GM12878 (cell line): ENCODE data around the gene NEUROG2. TPM values are rescaled to one million over a fixed set of nuclear protein-coding genes. Genes with fewer than 3 reads are reported as not detected.

Source experiments
- ATAC-seq: fragments of 200-7000 bp; cut with Tn5 transposase; 3 replicates; pipeline ENCODE4 v1.9.1; 2020; ENCODE audit warnings: mild to moderate bottlenecking, moderate library complexity
- BruUV-seq: library from RNA; stranded (reverse); fragments of 400-500 nt; replicated peaks from 2 replicates; lab custom pipeline; 2021; lab: Mats Ljungman, UMichigan
- CTCF ChIA-PET: fragments of 300-600 bp; sonication (Branson Sonifier 250); formaldehyde crosslinking; extraction: SDS; loops from one replicate; lab custom pipeline; 2021; ENCODE audit warnings: inconsistent platforms; lab: Yijun Ruan, JAX
- POLR2A ChIA-PET: fragments of 350-600 bp; formaldehyde crosslinking; extraction: SDS; loops from one replicate; lab custom pipeline; 2021; ENCODE audit warnings: inconsistent platforms; lab: Charles Lee
- RAD21 ChIA-PET: fragments of 300-600 bp; sonication (Branson Sonifier 250); formaldehyde crosslinking; loops from one replicate; lab custom pipeline; 2023; ENCODE audit warnings: antibody characterized with exemption; ENCODE audit not compliant: unreplicated experiment; lab: Charles Lee
- SMC1A ChIA-PET: fragments of 300-600 bp; sonication (Branson Sonifier 250); formaldehyde crosslinking; loops from one replicate; lab custom pipeline; 2023; ENCODE audit not compliant: unreplicated experiment, uncharacterized antibody; lab: Charles Lee
- DNase-seq: peaks from one replicate; pipeline ENCODE4 v3.0.0-alpha.2; 2011; ENCODE audit warnings: low read depth, low spot score
- FAIRE-seq: peaks from 3 replicates; lab custom pipeline; 2011; peaks lifted over from hg19 to GRCh38; lab: Jason Lieb, UNC
- H2AFZ ChIP-seq: 2 replicates; pipeline ENCODE4 v1.6.0; 2011; ENCODE audit warnings: low read depth, low read length, control low read depth; ENCODE audit not compliant: control insufficient read depth
- H3K27ac ChIP-seq: 2 replicates; pipeline ENCODE4 v1.5.1; 2011; ENCODE audit warnings: control low read depth; ENCODE audit not compliant: control insufficient read depth, insufficient read depth
- H3K27me3 ChIP-seq, 2 experiments: replicated peaks in 1 of 2; 2 replicates each; pipeline versions ENCODE4 v1.6.0 to v1.6.1; 2011; ENCODE audit warnings: low read length in 1 of 2; ENCODE audit not compliant: control insufficient read depth in 2 of 2, insufficient read depth in 2 of 2
- H3K36me3 ChIP-seq, 2 experiments: 2 replicates each; pipeline ENCODE4 v1.5.1; 2011; ENCODE audit warnings: low read length in 1 of 2; ENCODE audit not compliant: control insufficient read depth in 2 of 2, insufficient read depth in 2 of 2
- H3K4me1 ChIP-seq: 2 replicates; pipeline ENCODE4 v1.6.1; 2011; ENCODE audit warnings: mild to moderate bottlenecking, low read length, moderate library complexity, mixed read lengths; ENCODE audit not compliant: control insufficient read depth, insufficient read depth
- H3K4me2 ChIP-seq: 2 replicates; pipeline ENCODE4 v1.6.0; 2011; ENCODE audit warnings: control low read depth; ENCODE audit not compliant: control insufficient read depth, insufficient read depth
- H3K4me3 ChIP-seq: fragments of 200-600 bp; sonication (generic); 2 replicates; pipeline ENCODE4 v1.5.1; 2016
- H3K79me2 ChIP-seq: 2 replicates; pipeline ENCODE4 v1.6.0; 2011; ENCODE audit warnings: low read length; ENCODE audit not compliant: control insufficient read depth, insufficient read depth
- H3K9ac ChIP-seq: 2 replicates; pipeline ENCODE4 v1.8.0; 2011; ENCODE audit warnings: low read length, control low read depth, mixed read lengths; ENCODE audit not compliant: control insufficient read depth, insufficient read depth
- H3K9me3 ChIP-seq: replicated peaks from 3 replicates; pipeline ENCODE4 v1.5.1; 2011; ENCODE audit warnings: mild to moderate bottlenecking, low read length; ENCODE audit not compliant: control insufficient read depth, insufficient read depth
- H4K20me1 ChIP-seq: 2 replicates; pipeline ENCODE4 v1.6.0; 2011; ENCODE audit not compliant: control insufficient read depth, insufficient read depth
- BHLHE40 ChIP-seq, 2 experiments: fragments of 450-650 bp in 1 of 2; IDR thresholded peaks; 2 replicates each; pipeline ENCODE4 v1.6.1; 2011 to 2017; ENCODE audit warnings: low read depth in 2 of 2, borderline replicate concordance in 1 of 2, improper control_type of control experiment in 1 of 2, low read length in 1 of 2, mild to moderate bottlenecking in 1 of 2
- BRCA1 ChIP-seq: IDR thresholded peaks from 2 replicates; pipeline ENCODE4 v1.6.1; 2011; ENCODE audit warnings: low read depth, low read length, improper control_type of control experiment
- CBX3 ChIP-seq: fragments of 200-600 bp; sonication (generic); IDR thresholded peaks from 2 replicates; pipeline ENCODE4 v1.6.1; 2016; ENCODE audit warnings: low read depth, borderline replicate concordance
- E4F1 ChIP-seq: fragments of 450-650 bp; IDR thresholded peaks from 2 replicates; pipeline ENCODE4 v1.6.1; 2018; ENCODE audit warnings: borderline replicate concordance, mild to moderate bottlenecking; ENCODE audit not compliant: partially characterized antibody
- ESRRA ChIP-seq: IDR thresholded peaks from 2 replicates; pipeline ENCODE4 v1.6.1; 2012; ENCODE audit warnings: mild to moderate bottlenecking, low read length, improper control_type of control experiment
- FOXM1 ChIP-seq: IDR thresholded peaks from 2 replicates; pipeline ENCODE4 v1.6.1; 2012; ENCODE audit warnings: low read depth, mild to moderate bottlenecking, inconsistent platforms, low read length, moderate library complexity
- HDAC2 ChIP-seq: fragments of 200-600 bp; sonication (generic); IDR thresholded peaks from 2 replicates; pipeline ENCODE4 v1.6.1; 2017
- HDGF ChIP-seq: fragments of 450-650 bp; IDR thresholded peaks from 2 replicates; pipeline ENCODE4 v1.6.1; 2016; ENCODE audit warnings: antibody characterized with exemption
- KDM1A ChIP-seq: fragments of 200-600 bp; sonication (generic); IDR thresholded peaks from 2 replicates; pipeline ENCODE4 v1.6.1; 2016; ENCODE audit warnings: borderline replicate concordance
- POU2F2 ChIP-seq: IDR thresholded peaks from 3 replicates; pipeline ENCODE4 v1.6.1; 2011; ENCODE audit warnings: low read depth, mild to moderate bottlenecking, low read length, borderline replicate concordance
- RUNX3 ChIP-seq: IDR thresholded peaks from 2 replicates; pipeline ENCODE4 v1.6.1; 2012; ENCODE audit warnings: low read length, inconsistent platforms
- SIN3A ChIP-seq: IDR thresholded peaks from 2 replicates; pipeline ENCODE4 v1.6.1; 2012; ENCODE audit warnings: low read depth, low read length, improper control_type of control experiment
- SMAD1 ChIP-seq: fragments of 450-650 bp; IDR thresholded peaks from 2 replicates; pipeline ENCODE4 v1.6.1; 2018; ENCODE audit warnings: mild to moderate bottlenecking, low read depth; ENCODE audit not compliant: partially characterized antibody
- TBL1XR1 ChIP-seq: IDR thresholded peaks from 2 replicates; pipeline ENCODE4 v1.6.1; 2012; ENCODE audit warnings: low read depth, low read length, improper control_type of control experiment
- WGBS: methylation state at CpG from one replicate; pipeline ENCODE4 v1.1.6; 2016; ENCODE audit warnings: low lambda C conversion rate; ENCODE audit not compliant: insufficient replicate concordance, insufficient coverage; ENCODE audit errors: missing lambda C conversion rate; 5-methylcytosine and 5-hydroxymethylcytosine counted together
- in situ Hi-C: fragments of 300-500 bp; cut with MboI; formaldehyde crosslinking; loops from 9 replicates; pipeline ENCODE4 v1.14.3; 2018; ENCODE audit warnings: mixed read lengths
- intact Hi-C: fragments of 100-400 bp; cut with micrococcal nuclease; formaldehyde crosslinking; loops from one replicate; pipeline ENCODE4 v1.14.2; 2022; ENCODE audit not compliant: unreplicated experiment
- polyA plus RNA-seq, 11 experiments: library from polyadenylated mRNA; depleted of rRNA in 4 of 11; unstranded in 6 of 11; stranded (reverse) in 5 of 11; fragments of >200 nt; fragmentation: Nextera tagmentation in 4 of 11; fragmentation: Illumina TruSeq in 1 of 11; extraction: Ambion mirVana in 4 of 11; extraction: Trizol in 1 of 11; gene quantifications; 1 replicate in 1 of 11; 2 replicates in 10 of 11; pipeline versions ENCODE4 v1.2.1 to v1.2.3, GENCODE V29; 2011 to 2016; ENCODE audit warnings: inconsistent platforms in 2 of 11, missing spikeins in 2 of 11, low read depth in 1 of 11
- total RNA-seq, 4 experiments: library from RNA; depleted of rRNA in 3 of 4; stranded (reverse); fragments of >200 nt in 3 of 4; fragmentation: Illumina TruSeq in 1 of 4; extraction: Trizol in 1 of 4; gene quantifications; 2 replicates each; pipeline versions ENCODE4 v1.2.1 to v1.2.3, GENCODE V29; 2013 to 2021

NEUROG2 gene
- total and polyA plus RNA-seq, 10 of the 15 experiments (the other 5 are each of a cell fraction or from before 2014, with no cell fraction given): 0.53 to 3.3 (median 1.1) TPM

GRCh38 chr4:112545346-112545745 is 29.4 kb upstream of the NEUROG2 start (continued):
- TF ChIP-seq E4F1 (no peak), HDGF (no peak), RUNX3 (no peak)

GRCh38 chr4:112540695-112541094 is 24.7 kb upstream of the NEUROG2 start:
- POLR2A ChIA-PET: no interaction called here
- SMC1A ChIA-PET: interaction anchor here (0.6 to 1.2 kb wide), 2 partner anchors 10 to 261 kb away, joined by 4 read pairs; no protein-coding TSS in a partner anchor
- BruUV-seq: no TSS peak
- H3K4me3 ChIP-seq: no peak overlapping the region
- ATAC-seq: no peak
- no peak overlapping the region for H2AFZ ChIP-seq
- no peak overlapping the region for H3K9ac ChIP-seq
- no peaks in the 10 kb centered on the region for H3K4me1 ChIP-seq
- H3K27ac ChIP-seq: no peak overlapping the region
- H3K27me3 ChIP-seq: no peaks in the 10 kb centered on the region
- CTCF ChIA-PET: interaction anchor here (0.8 kb wide), 1 partner anchor 17 kb away, joined by 4 read pairs; no protein-coding TSS in a partner anchor
- no peaks in the 10 kb centered on the region for H3K79me2 ChIP-seq
- FAIRE-seq: no peak
- RAD21 ChIA-PET: no interaction called here
- intact Hi-C loops (no loop called here), in situ Hi-C loops (no loop called here)
- no peak overlapping the region for H3K4me2 ChIP-seq
- H3K36me3 ChIP-seq: no peaks in the 10 kb centered on the region
- TF ChIP-seq POU2F2: no peak
- TF ChIP-seq E4F1: no peak
- TF ChIP-seq HDAC2: no peak
- no peak for TF ChIP-seq SIN3A
- no peak for TF ChIP-seq SMAD1
- no peak for TF ChIP-seq BRCA1
- TF ChIP-seq TBL1XR1: no peak
- no peak for TF ChIP-seq FOXM1
- no peak for TF ChIP-seq CBX3
- TF ChIP-seq BHLHE40 (IDR thresholded peaks at IDR 0.05; ENCODE audit: borderline replicate concordance in 1 of 2, low read depth in 2 of 2, low read length in 1 of 2): no peak
- no peak for TF ChIP-seq ESRRA
- TF ChIP-seq KDM1A: no peak
- no peaks in the 10 kb centered on the region for H3K9me3 ChIP-seq
- 87% methylated on average over 1 of the region's 1 CpG for WGBS
- H4K20me1 ChIP-seq: no peaks in the 10 kb centered on the region
- no peak for DNase-seq
